Liver (tissue), 9 donors: Measurements from ENCODE around the gene ACTR2. TPM values are rescaled to one million over a fixed set of nuclear protein-coding genes. Genes with fewer than 3 reads are reported as not detected.

Experiments
- DNase-seq: peaks from one replicate; pipeline ENCODE4 v3.0.0-alpha.2; 2017; ENCODE audit warnings: low spot score
- H3K27ac ChIP-seq, 2 donors: one replicate each; pipeline ENCODE4 v1.7.0; 2013; ENCODE audit warnings: inconsistent platforms in 2 of 2, low read length in 2 of 2, control low read depth in 1 of 2, low read depth in 1 of 2, mild to moderate bottlenecking in 1 of 2
- H3K27me3 ChIP-seq, 4 donors: one replicate each; pipeline versions ENCODE4 v1.6.1 to v1.7.0; 2013; ENCODE audit warnings: low read length in 3 of 4, inconsistent platforms in 1 of 4, mild to moderate bottlenecking in 1 of 4, moderate library complexity in 1 of 4; ENCODE audit not compliant: control insufficient read depth in 4 of 4, insufficient read depth in 4 of 4
- H3K36me3 ChIP-seq, 4 donors: one replicate each; pipeline versions ENCODE4 v1.6.1 to v1.7.0; 2013; ENCODE audit warnings: low read length in 3 of 4, mild to moderate bottlenecking in 3 of 4, low read depth in 1 of 4, moderate library complexity in 1 of 4; ENCODE audit not compliant: control insufficient read depth in 4 of 4, insufficient read depth in 3 of 4
- H3K4me1 ChIP-seq, 4 donors: one replicate each; pipeline versions ENCODE4 v1.6.1 to v1.7.0; 2013; ENCODE audit warnings: low read length in 3 of 4, mild to moderate bottlenecking in 3 of 4, moderate library complexity in 1 of 4; ENCODE audit not compliant: control insufficient read depth in 4 of 4, insufficient read depth in 4 of 4
- H3K4me3 ChIP-seq, 3 donors: one replicate each; pipeline versions ENCODE4 v1.6.1 to v1.7.0; 2013; ENCODE audit warnings: low read length in 3 of 3, control low read depth in 1 of 3, low read depth in 1 of 3, mild to moderate bottlenecking in 1 of 3
- H3K9ac ChIP-seq, 2 donors: one replicate each; pipeline ENCODE4 v1.7.0; 2013; ENCODE audit warnings: low read length in 2 of 2, mild to moderate bottlenecking in 2 of 2, moderate library complexity in 2 of 2, control low read depth in 1 of 2, low read depth in 1 of 2
- H3K9me3 ChIP-seq, 4 donors: one replicate each; pipeline versions ENCODE4 v1.6.1 to v1.7.0; 2013; ENCODE audit warnings: low read length in 3 of 4; ENCODE audit not compliant: control insufficient read depth in 4 of 4
- EGR1 ChIP-seq, 2 donors: IDR thresholded peaks; 2 replicates each; pipeline ENCODE4 v1.6.1; 2016 to 2018; ENCODE audit warnings: antibody characterized with exemption in 2 of 2, low read depth in 2 of 2
- FOXA1 ChIP-seq: IDR thresholded peaks from 2 replicates; pipeline ENCODE4 v1.6.1; 2016; ENCODE audit warnings: antibody characterized with exemption
- FOXA2 ChIP-seq: IDR thresholded peaks from 2 replicates; pipeline ENCODE4 v1.6.1; 2016; ENCODE audit warnings: antibody characterized with exemption
- HNF4A ChIP-seq, 2 donors: conservative IDR thresholded peaks; 2 replicates each; pipeline ENCODE4 v1.6.1; 2016; ENCODE audit warnings: antibody characterized with exemption in 2 of 2, mild to moderate bottlenecking in 2 of 2
- HNF4G ChIP-seq: IDR thresholded peaks from 2 replicates; pipeline ENCODE4 v1.6.1; 2016; ENCODE audit warnings: antibody characterized with exemption
- JUND ChIP-seq, 2 donors: IDR thresholded peaks; 2 replicates each; pipeline ENCODE4 v1.6.1; 2016; ENCODE audit warnings: antibody characterized with exemption in 2 of 2
- NR2F2 ChIP-seq: IDR thresholded peaks from 2 replicates; pipeline ENCODE4 v1.6.1; 2016; ENCODE audit warnings: antibody characterized with exemption
- RXRA ChIP-seq, 2 donors: IDR thresholded peaks; 2 replicates each; pipeline ENCODE4 v1.6.1; 2017 to 2018; ENCODE audit warnings: antibody characterized with exemption in 2 of 2, mild to moderate bottlenecking in 1 of 2
- SP1 ChIP-seq: IDR thresholded peaks from 2 replicates; pipeline ENCODE4 v1.6.1; 2018; ENCODE audit warnings: antibody characterized with exemption, mild to moderate bottlenecking
- TAF1 ChIP-seq: conservative IDR thresholded peaks from 2 replicates; pipeline ENCODE4 v1.6.1; 2016; ENCODE audit warnings: antibody characterized with exemption, mild to moderate bottlenecking
- WGBS: extraction: QIAGEN DNeasy Blood & Tissue Kit; methylation state at CpG from one replicate; pipeline ENCODE4 v1.1.7; 2013; 5-methylcytosine and 5-hydroxymethylcytosine counted together
- polyA plus RNA-seq, 2 donors: library from polyadenylated mRNA; stranded (reverse) in 1 of 2; unstranded in 1 of 2; fragments of 200-250 nt in 1 of 2; fragments of >200 nt in 1 of 2; fragmentation: Nextera tagmentation in 1 of 2; extraction: Ambion mirVana in 1 of 2; gene quantifications; one replicate each; pipeline versions ENCODE4 v1.2.1 to v1.2.3, GENCODE V29; 2013 to 2015
- total RNA-seq, 2 donors: library from RNA; depleted of rRNA; stranded (reverse); fragments of >200 nt; gene quantifications; one replicate each; pipeline ENCODE4 v1.2.3, GENCODE V29; 2014
- TF ChIP-seq, protein P1 (sequence below): IDR thresholded peaks from 2 replicates; pipeline ENCODE4 v1.6.1; 2016; ENCODE audit warnings: antibody characterized with exemption
- TF ChIP-seq, protein P2 (sequence below): IDR thresholded peaks from 2 replicates; pipeline ENCODE4 v1.6.1; 2016; ENCODE audit warnings: antibody characterized with exemption
- TF ChIP-seq, protein P3 (sequence below): IDR thresholded peaks from 2 replicates; pipeline ENCODE4 v1.6.1; 2016; ENCODE audit warnings: antibody characterized with exemption
- TF ChIP-seq, protein P4 (sequence below): fragments of 150-350 bp; IDR thresholded peaks from 2 replicates; pipeline ENCODE4 v1.5.1; 2017; ENCODE audit warnings: improper control_type of control experiment, low read depth, low read length; ENCODE audit not compliant: missing input control
- TF ChIP-seq, protein P5 (sequence below): IDR thresholded peaks from 2 replicates; pipeline ENCODE4 v1.6.1; 2016; ENCODE audit warnings: antibody characterized with exemption, mild to moderate bottlenecking
- donor health status: healthy.
- donor health status: healthy.
- donor health status: healthy.
- donor health status: healthy.
- donor health status: healthy.

ACTR2 gene
- total and polyA plus RNA-seq, 4 donors, result 21.6 to 72.0 (median 45.9) TPM

DNA sequence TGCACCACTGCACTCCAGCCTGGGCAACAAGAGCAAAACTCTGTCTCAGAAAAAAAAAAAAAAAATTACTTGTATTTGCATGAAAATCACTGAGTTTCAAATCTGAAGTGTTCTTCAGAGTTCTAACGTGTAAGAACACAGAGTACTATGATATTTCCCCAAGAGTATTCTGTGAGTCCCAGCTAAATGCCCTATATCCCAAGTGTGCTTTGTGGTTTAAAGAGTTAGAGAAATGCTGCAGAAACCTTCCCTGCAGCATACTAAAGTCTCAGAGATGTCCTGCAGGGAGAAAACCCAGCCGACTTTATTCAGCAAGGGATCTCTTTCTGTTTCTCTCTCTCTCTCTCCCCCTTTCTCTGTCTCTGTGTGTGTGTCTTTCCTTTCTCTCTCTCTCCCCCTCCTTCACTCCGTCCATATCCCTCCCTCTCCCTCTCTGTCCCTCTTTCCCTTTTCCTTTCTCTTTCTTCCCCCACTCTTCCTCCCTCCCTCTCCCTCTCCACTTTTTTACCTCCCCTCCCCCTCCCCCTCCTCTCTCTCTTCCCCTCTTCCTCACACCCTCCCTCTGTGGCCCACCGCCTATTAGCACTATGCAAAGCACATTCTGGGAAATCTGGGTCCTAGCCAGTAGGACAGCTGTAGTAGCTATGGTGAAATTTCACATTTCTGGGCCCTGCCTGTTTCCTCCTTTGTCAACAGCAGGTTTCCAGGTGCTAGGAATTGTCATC, 54.2 kb downstream of the ACTR2 start:
- 49% methylated on average over 4 of the region's 4 CpGs for WGBS
- Histone ChIP-seq H3K36me3 (no peaks in the 10 kb centered on the region), H3K9ac (no peak overlapping the region), H3K9me3 (no peaks in the 10 kb centered on the region), H3K4me1 (no peaks in the 10 kb centered on the region), H3K4me3 (no peak overlapping the region), H3K27me3 (no peaks in the 10 kb centered on the region), H3K27ac (no peak overlapping the region)
- no peak for DNase-seq
- TF ChIP-seq RXRA (IDR thresholded peaks at IDR 0.05) (no peak), HNF4A (conservative IDR thresholded peaks at IDR 0.05) (no peak), FOXA2 (no peak), TAF1 (no peak)
- TF ChIP-seq, protein P1, sequence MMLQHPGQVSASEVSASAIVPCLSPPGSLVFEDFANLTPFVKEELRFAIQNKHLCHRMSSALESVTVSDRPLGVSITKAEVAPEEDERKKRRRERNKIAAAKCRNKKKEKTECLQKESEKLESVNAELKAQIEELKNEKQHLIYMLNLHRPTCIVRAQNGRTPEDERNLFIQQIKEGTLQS, result no peak
- TF ChIP-seq, protein P2, sequence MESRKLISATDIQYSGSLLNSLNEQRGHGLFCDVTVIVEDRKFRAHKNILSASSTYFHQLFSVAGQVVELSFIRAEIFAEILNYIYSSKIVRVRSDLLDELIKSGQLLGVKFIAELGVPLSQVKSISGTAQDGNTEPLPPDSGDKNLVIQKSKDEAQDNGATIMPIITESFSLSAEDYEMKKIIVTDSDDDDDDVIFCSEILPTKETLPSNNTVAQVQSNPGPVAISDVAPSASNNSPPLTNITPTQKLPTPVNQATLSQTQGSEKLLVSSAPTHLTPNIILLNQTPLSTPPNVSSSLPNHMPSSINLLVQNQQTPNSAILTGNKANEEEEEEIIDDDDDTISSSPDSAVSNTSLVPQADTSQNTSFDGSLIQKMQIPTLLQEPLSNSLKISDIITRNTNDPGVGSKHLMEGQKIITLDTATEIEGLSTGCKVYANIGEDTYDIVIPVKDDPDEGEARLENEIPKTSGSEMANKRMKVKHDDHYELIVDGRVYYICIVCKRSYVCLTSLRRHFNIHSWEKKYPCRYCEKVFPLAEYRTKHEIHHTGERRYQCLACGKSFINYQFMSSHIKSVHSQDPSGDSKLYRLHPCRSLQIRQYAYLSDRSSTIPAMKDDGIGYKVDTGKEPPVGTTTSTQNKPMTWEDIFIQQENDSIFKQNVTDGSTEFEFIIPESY, result no peak
- TF ChIP-seq, protein P3, sequence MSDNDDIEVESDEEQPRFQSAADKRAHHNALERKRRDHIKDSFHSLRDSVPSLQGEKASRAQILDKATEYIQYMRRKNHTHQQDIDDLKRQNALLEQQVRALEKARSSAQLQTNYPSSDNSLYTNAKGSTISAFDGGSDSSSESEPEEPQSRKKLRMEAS, result no peak

DNA sequence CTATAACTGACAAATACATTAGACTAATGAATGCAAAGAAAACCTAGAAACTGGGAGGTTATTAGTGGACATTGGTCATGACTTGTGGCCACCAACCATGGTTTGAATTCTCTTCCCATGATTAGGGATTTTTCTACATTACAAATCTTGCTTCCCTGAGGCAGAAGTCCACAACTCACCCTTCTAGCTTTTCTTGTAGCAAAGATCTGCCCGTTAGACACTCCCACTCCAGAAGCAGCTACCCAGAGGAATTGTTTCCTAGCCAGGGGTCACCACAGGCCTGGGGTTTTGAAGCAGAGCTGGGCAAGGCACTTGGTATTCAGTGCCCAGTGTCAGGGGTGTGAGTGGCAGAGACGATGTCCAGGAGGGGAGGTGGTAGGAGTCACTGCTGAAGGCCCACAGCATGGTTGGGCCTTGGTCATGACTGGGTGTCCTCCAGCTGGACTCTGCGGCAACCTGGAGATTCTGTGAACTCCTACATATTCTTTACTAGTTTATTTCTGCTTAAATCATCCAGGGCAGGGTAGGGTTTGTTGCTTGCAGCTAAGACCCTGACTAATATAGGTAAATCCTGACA, 54.9 kb downstream of the ACTR2 start:
- Histone ChIP-seq H3K27ac (no peak overlapping the region), H3K4me3 (no peak overlapping the region)
- 94% methylated on average over 3 of the region's 3 CpGs for WGBS

More for the DNA sequence above, 54.9 kb downstream of the ACTR2 start:
- Histone ChIP-seq H3K9ac (no peak overlapping the region), H3K36me3 (no peaks in the 10 kb centered on the region), H3K9me3 (no peaks in the 10 kb centered on the region), H3K4me1 (no peaks in the 10 kb centered on the region), H3K27me3 (no peaks in the 10 kb centered on the region)
- no peak for DNase-seq
- TF ChIP-seq EGR1 (IDR thresholded peaks at IDR 0.05; ENCODE audit: low read depth in 2 of 2) (no peak), JUND (IDR thresholded peaks at IDR 0.05) (no peak), HNF4G (no peak), NR2F2 (no peak), RXRA (IDR thresholded peaks at IDR 0.05) (no peak), SP1 (no peak), FOXA1 (no peak)
- TF ChIP-seq, protein P4, sequence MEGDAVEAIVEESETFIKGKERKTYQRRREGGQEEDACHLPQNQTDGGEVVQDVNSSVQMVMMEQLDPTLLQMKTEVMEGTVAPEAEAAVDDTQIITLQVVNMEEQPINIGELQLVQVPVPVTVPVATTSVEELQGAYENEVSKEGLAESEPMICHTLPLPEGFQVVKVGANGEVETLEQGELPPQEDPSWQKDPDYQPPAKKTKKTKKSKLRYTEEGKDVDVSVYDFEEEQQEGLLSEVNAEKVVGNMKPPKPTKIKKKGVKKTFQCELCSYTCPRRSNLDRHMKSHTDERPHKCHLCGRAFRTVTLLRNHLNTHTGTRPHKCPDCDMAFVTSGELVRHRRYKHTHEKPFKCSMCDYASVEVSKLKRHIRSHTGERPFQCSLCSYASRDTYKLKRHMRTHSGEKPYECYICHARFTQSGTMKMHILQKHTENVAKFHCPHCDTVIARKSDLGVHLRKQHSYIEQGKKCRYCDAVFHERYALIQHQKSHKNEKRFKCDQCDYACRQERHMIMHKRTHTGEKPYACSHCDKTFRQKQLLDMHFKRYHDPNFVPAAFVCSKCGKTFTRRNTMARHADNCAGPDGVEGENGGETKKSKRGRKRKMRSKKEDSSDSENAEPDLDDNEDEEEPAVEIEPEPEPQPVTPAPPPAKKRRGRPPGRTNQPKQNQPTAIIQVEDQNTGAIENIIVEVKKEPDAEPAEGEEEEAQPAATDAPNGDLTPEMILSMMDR, result no peak
- TF ChIP-seq, protein P5, sequence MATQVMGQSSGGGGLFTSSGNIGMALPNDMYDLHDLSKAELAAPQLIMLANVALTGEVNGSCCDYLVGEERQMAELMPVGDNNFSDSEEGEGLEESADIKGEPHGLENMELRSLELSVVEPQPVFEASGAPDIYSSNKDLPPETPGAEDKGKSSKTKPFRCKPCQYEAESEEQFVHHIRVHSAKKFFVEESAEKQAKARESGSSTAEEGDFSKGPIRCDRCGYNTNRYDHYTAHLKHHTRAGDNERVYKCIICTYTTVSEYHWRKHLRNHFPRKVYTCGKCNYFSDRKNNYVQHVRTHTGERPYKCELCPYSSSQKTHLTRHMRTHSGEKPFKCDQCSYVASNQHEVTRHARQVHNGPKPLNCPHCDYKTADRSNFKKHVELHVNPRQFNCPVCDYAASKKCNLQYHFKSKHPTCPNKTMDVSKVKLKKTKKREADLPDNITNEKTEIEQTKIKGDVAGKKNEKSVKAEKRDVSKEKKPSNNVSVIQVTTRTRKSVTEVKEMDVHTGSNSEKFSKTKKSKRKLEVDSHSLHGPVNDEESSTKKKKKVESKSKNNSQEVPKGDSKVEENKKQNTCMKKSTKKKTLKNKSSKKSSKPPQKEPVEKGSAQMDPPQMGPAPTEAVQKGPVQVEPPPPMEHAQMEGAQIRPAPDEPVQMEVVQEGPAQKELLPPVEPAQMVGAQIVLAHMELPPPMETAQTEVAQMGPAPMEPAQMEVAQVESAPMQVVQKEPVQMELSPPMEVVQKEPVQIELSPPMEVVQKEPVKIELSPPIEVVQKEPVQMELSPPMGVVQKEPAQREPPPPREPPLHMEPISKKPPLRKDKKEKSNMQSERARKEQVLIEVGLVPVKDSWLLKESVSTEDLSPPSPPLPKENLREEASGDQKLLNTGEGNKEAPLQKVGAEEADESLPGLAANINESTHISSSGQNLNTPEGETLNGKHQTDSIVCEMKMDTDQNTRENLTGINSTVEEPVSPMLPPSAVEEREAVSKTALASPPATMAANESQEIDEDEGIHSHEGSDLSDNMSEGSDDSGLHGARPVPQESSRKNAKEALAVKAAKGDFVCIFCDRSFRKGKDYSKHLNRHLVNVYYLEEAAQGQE, result no peak
